Measurements from ENCODE around the gene COQ8A. TPM values are rescaled to one million over a fixed set of nuclear protein-coding genes. Genes with fewer than 3 reads are reported as not detected.

The COQ8A gene
- total RNA-seq, 4 donors from 2014 or later: 22.8 to 41.7 (median 27.7) TPM

GRCh38 chr1:226948480-226948879 is 8.4 kb downstream of the COQ8A start:
- Histone ChIP-seq H3K27ac (no peak overlapping the region), H3K9me3 (no peaks in the 10 kb centered on the region), H3K4me1 (peaks cover 0 to under 1% of the 10 kb centered on the region in 2 donors), H3K27me3 (no peaks in the 10 kb centered on the region), H3K4me3 (no peak overlapping the region), H3K36me3 (no peaks in the 10 kb centered on the region)
- intact Hi-C loops (cut with DNase I; ENCODE audit: low total_unique reads): no loop called here
- DNase-seq: no peak
- no peak for TF ChIP-seq POLR2A (IDR thresholded peaks at IDR 0.05)
- no peak for TF ChIP-seq CTCF (IDR thresholded peaks at IDR 0.05)

GRCh38 chr1:226948996-226949395 is 8.9 kb downstream of the COQ8A start:
- no peaks in the 10 kb centered on the region for H3K9me3 ChIP-seq
- H3K27ac ChIP-seq: no peak overlapping the region
- DNase-seq: no peak
- intact Hi-C loops (cut with DNase I; ENCODE audit: low total_unique reads): no loop called here
- no peaks in the 10 kb centered on the region for H3K27me3 ChIP-seq
- H3K4me3 ChIP-seq: no peak overlapping the region
- H3K4me1 ChIP-seq: no peaks in the 10 kb centered on the region
- H3K36me3 ChIP-seq: no peaks in the 10 kb centered on the region
- TF ChIP-seq CTCF (IDR thresholded peaks at IDR 0.05): no peak
- TF ChIP-seq POLR2A (IDR thresholded peaks at IDR 0.05): no peak

GRCh38 chr1:226949401-226949800 is 9.3 kb downstream of the COQ8A start:
- DNase-seq: no peak
- TF ChIP-seq POLR2A (IDR thresholded peaks at IDR 0.05): no peak
- TF ChIP-seq CTCF (IDR thresholded peaks at IDR 0.05): no peak
- no peaks in the 10 kb centered on the region for H3K9me3 ChIP-seq
- H3K36me3 ChIP-seq: no peaks in the 10 kb centered on the region
- no peaks in the 10 kb centered on the region for H3K27me3 ChIP-seq
- H3K27ac ChIP-seq: no peak overlapping the region
- intact Hi-C loops (cut with DNase I; ENCODE audit: low total_unique reads): no loop called here
- no peak overlapping the region for H3K4me3 ChIP-seq
- no peaks in the 10 kb centered on the region for H3K4me1 ChIP-seq

GRCh38 chr1:226950316-226950715 is 10.2 kb downstream of the COQ8A start:
- intact Hi-C loops (cut with DNase I; ENCODE audit: low total_unique reads): no loop called here
- no peak overlapping the region for H3K27ac ChIP-seq
- TF ChIP-seq CTCF (IDR thresholded peaks at IDR 0.05) (no peak), POLR2A (IDR thresholded peaks at IDR 0.05) (no peak)
- no peaks in the 10 kb centered on the region for H3K9me3 ChIP-seq
- no peaks in the 10 kb centered on the region for H3K36me3 ChIP-seq
- H3K4me1 ChIP-seq: no peaks in the 10 kb centered on the region
- no peak overlapping the region for H3K4me3 ChIP-seq
- DNase-seq: no peak
- H3K27me3 ChIP-seq: no peaks in the 10 kb centered on the region

- Histone ChIP-seq H3K4me3 (no peak overlapping the region), H3K4me1 (no peaks in the 10 kb centered on the region), H3K27ac (no peak overlapping the region), H3K9me3 (no peaks in the 10 kb centered on the region), H3K36me3 (no peaks in the 10 kb centered on the region), H3K27me3 (no peaks in the 10 kb centered on the region)
- TF ChIP-seq CTCF (IDR thresholded peaks at IDR 0.05) (no peak), POLR2A (IDR thresholded peaks at IDR 0.05) (no peak)
- intact Hi-C loops (cut with DNase I; ENCODE audit: low total_unique reads): no loop called here
- no peak for DNase-seq
Observed at GRCh38 chr1:226950871-226951270, 10.8 kb downstream of the COQ8A start.
